GM21367 (cell line): ENCODE measurements around the gene PNPLA3.
A peak's percentile ranks its signal among the peaks of the same experiment; 100 is the strongest.

Experiments
- ATAC-seq: cut with Tn5 transposase; IDR thresholded peaks from one replicate; pipeline ENCODE4 v1.9.1; 2021; ENCODE audit not compliant: unreplicated experiment

The PNPLA3 gene

DNA sequence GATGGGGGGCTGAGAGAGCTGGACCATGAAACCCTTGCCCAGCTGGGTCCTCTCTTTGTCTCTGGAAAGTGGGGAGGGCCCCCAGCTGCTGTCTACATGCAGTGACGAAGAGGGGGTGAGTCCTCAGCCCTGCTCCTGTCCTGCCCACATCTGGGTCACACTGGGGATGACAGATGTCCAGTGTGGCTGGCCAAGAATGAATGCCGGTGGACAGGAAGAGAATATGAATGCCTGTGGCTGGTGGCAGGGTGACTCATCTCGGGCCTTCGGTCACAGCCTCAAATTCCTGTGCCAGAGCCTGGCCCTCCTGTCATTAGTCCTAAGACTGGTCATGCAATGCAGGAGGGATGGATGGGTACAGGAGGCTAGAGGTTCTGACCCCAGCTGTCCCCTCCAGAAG, 2.2 kb upstream of the PNPLA3 start:
- ATAC-seq: no peak

- ATAC-seq: no peak
Observed at GRCh38 chr22:43922123-43922522, 1.5 kb upstream of the PNPLA3 start.

- no peak for ATAC-seq
Observed at GRCh38 chr22:43923191-43923590, 414 bp upstream of the PNPLA3 start.

DNA sequence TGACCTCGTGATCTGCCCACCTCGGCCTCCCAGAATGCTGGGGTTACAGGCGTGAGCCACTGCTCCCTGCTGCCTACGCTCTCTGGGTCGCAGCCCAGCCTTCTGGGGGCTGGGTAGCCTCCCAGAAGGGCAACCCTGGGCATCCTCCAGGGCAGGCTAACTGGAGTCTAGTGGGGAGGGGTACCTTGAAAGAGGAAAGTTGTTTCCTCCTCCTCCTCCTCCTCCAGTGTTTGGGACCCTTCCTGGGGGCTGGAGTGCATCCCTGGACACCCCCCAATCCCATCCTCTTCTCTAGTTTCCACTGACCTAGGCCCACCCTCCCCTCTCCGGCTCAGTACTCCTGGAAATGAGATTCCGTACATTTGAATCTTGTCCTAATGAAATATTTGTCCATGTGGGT, 1.3 kb downstream of the PNPLA3 start:
- no peak for ATAC-seq

- ATAC-seq: no peak
Observed at GRCh38 chr22:43925433-43926348, 2.1 kb downstream of the PNPLA3 start.

- ATAC-seq: no peak
Observed at GRCh38 chr22:43926349-43926710, 2.7 kb downstream of the PNPLA3 start.

- no peak for ATAC-seq
Observed at GRCh38 chr22:43928468-43928867, 4.9 kb downstream of the PNPLA3 start.

DNA sequence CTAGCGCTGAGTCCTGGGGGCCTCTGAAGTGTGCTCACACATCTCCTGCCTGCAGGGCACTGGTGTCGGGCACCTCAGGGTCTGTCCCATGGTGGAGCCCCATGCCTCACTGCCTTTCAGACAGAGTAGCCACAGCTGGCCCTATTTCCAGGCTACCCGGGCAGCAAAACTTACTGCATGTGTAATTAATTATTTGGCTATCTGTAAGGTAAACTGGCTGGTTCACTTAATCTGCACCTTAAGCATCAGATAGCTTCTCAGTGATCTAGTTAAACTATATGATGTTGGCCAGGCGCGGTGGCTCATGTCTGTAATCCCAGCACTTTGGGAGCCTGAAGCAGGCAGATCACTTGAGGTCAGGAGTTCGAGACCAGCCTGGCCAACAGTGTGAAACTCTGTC, 5.3 kb downstream of the PNPLA3 start:
- ATAC-seq: no peak

- ATAC-seq: no peak
Observed at GRCh38 chr22:43931771-43932170, 8.2 kb downstream of the PNPLA3 start.

- ATAC-seq: no peak
Observed at GRCh38 chr22:43941449-43941848, 17.8 kb downstream of the PNPLA3 start.

- ATAC-seq: no peak
Observed at GRCh38 chr22:43944670-43945430, 21.2 kb downstream of the PNPLA3 start.

- ATAC-seq: no peak
Observed at GRCh38 chr22:43945632-43946383, 22.2 kb downstream of the PNPLA3 start.

DNA sequence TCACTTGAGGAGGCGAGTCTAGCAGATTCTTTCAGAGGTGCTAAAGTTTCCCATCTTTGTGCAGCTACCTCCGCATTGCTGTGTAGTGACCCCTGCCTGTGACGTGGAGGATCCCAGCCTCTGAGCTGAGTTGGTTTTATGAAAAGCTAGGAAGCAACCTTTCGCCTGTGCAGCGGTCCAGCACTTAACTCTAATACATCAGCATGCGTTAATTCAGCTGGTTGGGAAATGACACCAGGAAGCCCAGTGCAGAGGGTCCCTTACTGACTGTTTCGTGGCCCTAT, 22.7 kb downstream of the PNPLA3 start:
- no peak for ATAC-seq

GRCh38 chr22:43948836-43949406, 25.3 kb downstream of the PNPLA3 start:
- no peak for ATAC-seq

DNA sequence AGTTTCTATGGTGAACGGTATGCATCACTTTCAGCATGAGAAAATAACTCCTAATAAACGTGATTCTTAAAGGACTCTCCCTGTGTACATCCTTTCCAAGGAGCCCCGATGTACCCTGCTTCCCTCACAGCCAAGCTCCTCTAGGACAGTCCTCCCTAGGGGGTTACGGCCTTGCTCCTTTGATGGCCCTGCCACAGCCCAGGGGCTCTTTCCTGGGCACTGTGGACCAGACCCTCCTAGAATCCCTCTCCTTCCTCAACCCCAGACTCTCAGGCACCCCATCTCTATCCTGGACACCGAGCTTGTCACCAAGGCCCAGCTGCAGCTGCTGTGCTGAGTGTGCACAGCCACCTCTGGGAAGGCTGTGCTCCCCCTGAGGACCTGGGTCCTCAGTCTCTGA, 27.8 kb downstream of the PNPLA3 start:
- no peak for ATAC-seq

DNA sequence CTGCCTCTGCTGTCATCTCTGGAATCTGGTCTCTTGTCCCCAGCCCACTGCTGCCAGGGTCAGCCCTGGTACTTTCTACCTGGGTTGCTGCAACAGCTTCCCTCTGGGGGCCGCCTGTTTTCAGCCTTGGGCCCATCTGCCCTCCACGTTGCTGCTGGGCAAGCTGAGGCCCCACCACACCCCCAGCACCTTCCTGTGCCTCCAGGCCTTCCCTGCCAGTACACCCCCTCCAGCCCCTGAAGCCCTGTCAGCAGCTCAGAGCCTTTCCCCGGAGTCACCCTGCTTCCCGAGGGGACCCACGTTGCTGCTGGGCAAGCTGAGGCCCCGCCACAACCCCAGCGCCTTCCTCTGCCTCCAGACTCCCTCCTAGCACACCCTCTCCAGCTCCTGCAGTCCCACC, 28.4 kb downstream of the PNPLA3 start:
- ATAC-seq: no peak

DNA sequence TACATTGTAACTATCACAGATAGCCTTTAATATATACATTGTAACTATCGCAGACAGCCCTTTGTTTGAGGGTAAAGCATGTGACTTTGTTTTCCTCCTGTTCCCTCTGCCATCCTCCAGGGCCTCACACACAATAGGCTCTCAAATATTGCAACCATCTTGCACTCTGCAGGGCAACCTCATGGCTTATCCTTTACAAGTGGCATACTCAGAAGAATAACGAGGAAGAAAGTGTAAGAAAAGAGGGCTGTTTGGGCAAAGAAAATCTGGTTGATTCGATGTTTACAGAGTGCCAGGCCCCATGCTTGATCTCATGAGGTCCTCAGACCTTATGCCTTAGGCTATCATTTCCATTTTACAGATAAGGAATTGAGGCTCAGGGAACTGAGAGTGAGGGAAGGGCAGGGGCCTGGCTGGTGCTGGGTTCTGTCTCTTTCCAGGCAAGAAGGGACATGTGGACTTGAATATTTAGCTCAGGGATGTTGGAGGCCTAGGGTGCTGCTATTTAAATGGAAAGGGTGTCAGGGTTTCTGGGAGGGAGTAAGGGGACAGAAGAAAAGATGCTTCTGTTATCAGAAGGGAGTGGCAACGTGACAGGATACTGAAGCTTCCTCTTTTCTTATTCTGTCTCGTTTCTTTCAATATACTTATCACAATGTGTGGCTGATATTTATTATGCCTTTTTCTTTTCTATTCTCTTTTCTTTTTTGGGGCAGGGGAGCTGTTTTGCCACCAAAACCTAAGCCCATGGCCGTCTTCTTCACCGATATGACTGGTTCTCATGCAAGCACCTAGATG, 30.6 kb downstream of the PNPLA3 start:
- ATAC-seq: no peak

DNA sequence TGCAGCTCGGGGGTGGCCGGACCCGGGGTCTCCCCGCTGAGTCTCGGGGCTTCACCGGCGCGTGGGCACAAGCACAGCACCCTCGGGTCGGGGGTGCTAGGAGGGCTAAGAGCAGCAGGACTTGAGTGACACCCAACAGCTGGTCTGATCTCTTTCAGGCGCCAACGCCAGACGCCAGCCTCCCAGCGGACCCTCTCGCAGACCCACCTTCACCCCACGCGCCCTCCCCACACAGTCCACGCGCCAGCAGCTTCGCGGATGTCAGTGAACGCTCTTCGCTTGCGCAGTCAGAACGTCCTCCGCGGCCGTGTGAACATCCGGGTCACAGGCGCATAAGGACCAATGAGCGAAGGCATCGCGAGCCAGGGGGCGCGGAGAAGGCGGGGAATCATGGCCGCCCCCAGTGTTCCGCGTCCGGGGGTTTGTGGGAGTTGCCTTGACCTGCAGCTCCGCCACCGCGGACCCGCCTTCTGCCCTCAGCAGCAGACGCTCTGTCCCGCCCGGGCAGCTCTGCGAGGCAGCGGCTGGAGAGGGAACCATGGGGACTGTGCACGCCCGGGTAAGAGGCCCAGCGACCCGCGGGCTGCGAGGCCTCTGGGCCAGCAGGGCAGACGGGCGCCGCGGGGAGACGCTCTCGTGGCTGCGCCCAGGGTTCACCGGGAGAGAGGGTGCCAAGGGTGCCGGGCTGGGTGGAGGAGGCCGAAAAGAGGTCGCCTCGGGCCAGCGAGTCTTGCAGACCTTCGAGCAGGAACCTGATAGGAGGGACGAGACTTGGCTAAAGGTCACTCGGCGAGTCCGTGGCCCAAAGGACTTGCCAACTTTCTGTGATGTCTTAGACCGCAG, 31.7 kb downstream of the PNPLA3 start, which contains the start of gene SAMM50:
TSS of gene SAMM50 (plus strand) at position 403 of the 843 bp plus-strand sequence. CDS start at position 539, 136 bp downstream.
- ATAC-seq: peak; percentile 81
